HG03108 (cell line): ENCODE data around the gene KRTAP10-1.

ENCODE experiments used
- ATAC-seq: cut with Tn5 transposase; IDR thresholded peaks from one replicate; pipeline ENCODE4 v1.9.1; 2021; ENCODE audit warnings: moderate library complexity; ENCODE audit not compliant: unreplicated experiment

KRTAP10-1 gene

GRCh38 chr21:44492567-44493385 is 47.2 kb downstream of the KRTAP10-1 start:
- ATAC-seq: no peak

GRCh38 chr21:44490816-44491215 is 49.2 kb downstream of the KRTAP10-1 start:
- no peak for ATAC-seq

GRCh38 chr21:44490405-44490804 is 49.6 kb downstream of the KRTAP10-1 start:
- ATAC-seq: no peak

GRCh38 chr21:44489962-44490361 is 50.0 kb downstream of the KRTAP10-1 start:
- ATAC-seq: no peak
